Aorta (tissue), 5 donors: ENCODE results near the gene NPAS3. TPM values are rescaled to one million over a fixed set of nuclear protein-coding genes. Genes with fewer than 3 reads are reported as not detected.

Experiments used
- ATAC-seq: fragments of 200-7000 bp; cut with Tn5 transposase; one replicate; pipeline ENCODE4 v1.9.1; 2022; ENCODE audit warnings: moderate library complexity; ENCODE audit not compliant: low FRiP score
- DNase-seq, 2 donors: peaks; one replicate each; pipeline ENCODE4 v3.0.0-alpha.2; 2020
- H3K27ac ChIP-seq, 2 donors: one replicate each; pipeline ENCODE4 v1.5.1; 2013; ENCODE audit warnings: low read length in 2 of 2, mild to moderate bottlenecking in 2 of 2, moderate library complexity in 2 of 2, control low read depth in 1 of 2, inconsistent platforms in 1 of 2, low read depth in 1 of 2
- H3K27me3 ChIP-seq, 2 donors: one replicate each; pipeline ENCODE4 v1.6.1; 2013; ENCODE audit warnings: control low read depth in 1 of 2, low read length in 1 of 2, mild to moderate bottlenecking in 1 of 2, moderate library complexity in 1 of 2; ENCODE audit not compliant: insufficient read depth in 2 of 2, control insufficient read depth in 1 of 2
- H3K36me3 ChIP-seq, 2 donors: one replicate each; pipeline ENCODE4 v1.6.1; 2013; ENCODE audit warnings: control low read depth in 1 of 2, low read length in 1 of 2, mild to moderate bottlenecking in 1 of 2; ENCODE audit not compliant: insufficient read depth in 2 of 2, control insufficient read depth in 1 of 2
- H3K4me1 ChIP-seq, 2 donors: one replicate each; pipeline ENCODE4 v1.6.1; 2013; ENCODE audit warnings: low read length in 2 of 2, control low read depth in 1 of 2, mild to moderate bottlenecking in 1 of 2, moderate library complexity in 1 of 2; ENCODE audit not compliant: insufficient read depth in 2 of 2, control insufficient read depth in 1 of 2
- H3K4me3 ChIP-seq, 2 donors: one replicate each; pipeline ENCODE4 v1.5.1; 2013; ENCODE audit warnings: low read length in 2 of 2, control low read depth in 1 of 2, mild to moderate bottlenecking in 1 of 2
- H3K9me3 ChIP-seq: one replicate; pipeline ENCODE4 v1.6.1; 2013; ENCODE audit warnings: mild to moderate bottlenecking, low read length; ENCODE audit not compliant: control insufficient read depth
- WGBS, 2 donors: extraction: QIAGEN DNeasy Blood & Tissue Kit; methylation state at CpG; one replicate each; pipeline ENCODE4 v1.1.7; 2013; 5-methylcytosine and 5-hydroxymethylcytosine counted together
- intact Hi-C, 2 donors: fragments of 100-400 bp; cut with DNase I; formaldehyde crosslinking; loops; one replicate each; pipeline versions ENCODE4 v1.14.2 to v1.15.0; 2022
- polyA plus RNA-seq, 2 donors: library from polyadenylated mRNA; stranded (reverse); fragments of 200-250 nt; gene quantifications; one replicate each; pipeline ENCODE4 v1.2.3, GENCODE V29; 2013
- total RNA-seq, 2 donors: library from RNA; stranded (reverse); fragmentation: NEBNext Ultra II Directional; extraction: Animal tissue kit (Norgen Biotek cat#: 25700); gene quantifications; one replicate each; pipeline ENCODE4 v1.2.1, GENCODE V29; 2021
- donor health status: healthy with polysubstance abuse.
- donor health status: Bipolar disorder and iron deficiency.
- donor health status: DM: no; HTN: no; CAD: no.
- donor health status: DM: no; HTN: no; CAD: no.
- donor health status: DM: yes; HTN: yes; CAD: no.

NPAS3 gene
- total and polyA plus RNA-seq, 4 donors = 0.13 to 4.3 (median 0.50) TPM

GRCh38 chr14:33676135-33676566 is 737.5 kb downstream of the NPAS3 start:
- DNase-seq = peak in 1 of 2 donors; percentile 49
- H3K4me1 ChIP-seq = no peaks in the 10 kb centered on the region
- WGBS, 2 donors = 39 to 41% methylated on average over 7 of the region's 7 CpGs
- intact Hi-C loops = no loop called here
- H3K27ac ChIP-seq = no peak overlapping the region
- no peaks in the 10 kb centered on the region for H3K9me3 ChIP-seq
- H3K4me3 ChIP-seq = no peak overlapping the region
- ATAC-seq = no peak
- peaks cover 0 to 1% of the 10 kb centered on the region in 2 donors for H3K27me3 ChIP-seq
- no peaks in the 10 kb centered on the region for H3K36me3 ChIP-seq

- peaks cover 0 to 1% of the 10 kb centered on the region in 2 donors for H3K4me1 ChIP-seq
- intact Hi-C loops = no loop called here
- WGBS, 2 donors = 91 to 95% methylated on average over 5 of the region's 5 CpGs
- no peaks in the 10 kb centered on the region for H3K9me3 ChIP-seq
- H3K36me3 ChIP-seq = no peaks in the 10 kb centered on the region
- DNase-seq = no peak
- no peak overlapping the region for H3K27ac ChIP-seq
- ATAC-seq = no peak
- no peak overlapping the region for H3K4me3 ChIP-seq
- peaks cover 0 to 1% of the 10 kb centered on the region in 2 donors for H3K27me3 ChIP-seq
Measured at GRCh38 chr14:33676891-33677290, 738.2 kb downstream of the NPAS3 start.

- peaks cover 0 to 1% of the 10 kb centered on the region in 2 donors for H3K27me3 ChIP-seq
- WGBS, 2 donors = 94 to 95% methylated on average over 5 of the region's 5 CpGs
- no peak overlapping the region for H3K4me3 ChIP-seq
- intact Hi-C loops = no loop called here
- no peak overlapping the region for H3K27ac ChIP-seq
- H3K4me1 ChIP-seq = peaks cover 2 to 11% of the 10 kb centered on the region in 2 donors
- H3K9me3 ChIP-seq = no peaks in the 10 kb centered on the region
- DNase-seq (no peak), ATAC-seq (no peak)
- no peaks in the 10 kb centered on the region for H3K36me3 ChIP-seq
Measured at GRCh38 chr14:33678005-33678404, 739.3 kb downstream of the NPAS3 start.

GRCh38 chr14:33679025-33679424 is 740.3 kb downstream of the NPAS3 start:
- H3K27me3 ChIP-seq = no peaks in the 10 kb centered on the region
- H3K36me3 ChIP-seq = no peaks in the 10 kb centered on the region
- DNase-seq (no peak), ATAC-seq (no peak)
- no peaks in the 10 kb centered on the region for H3K9me3 ChIP-seq
- H3K4me3 ChIP-seq = no peak overlapping the region
- intact Hi-C loops = no loop called here
- 92 to 96% methylated on average over 2 of the region's 2 CpGs for WGBS, 2 donors
- H3K4me1 ChIP-seq = peaks cover 2 to 11% of the 10 kb centered on the region in 2 donors
- H3K27ac ChIP-seq = no peak overlapping the region

- H3K9me3 ChIP-seq = no peaks in the 10 kb centered on the region
Measured at GRCh38 chr14:33679461-33680225, 741.0 kb downstream of the NPAS3 start.

GRCh38 chr14:33680873-33681272 is 742.2 kb downstream of the NPAS3 start:
- H3K4me1 ChIP-seq = peaks cover 2 to 11% of the 10 kb centered on the region in 2 donors
- no peaks in the 10 kb centered on the region for H3K27me3 ChIP-seq
- intact Hi-C loops = no loop called here
- 96 to 97% methylated on average over 6 of the region's 6 CpGs for WGBS, 2 donors
- H3K27ac ChIP-seq = no peak overlapping the region
- H3K4me3 ChIP-seq = no peak overlapping the region
- DNase-seq (no peak), ATAC-seq (no peak)
- no peaks in the 10 kb centered on the region for H3K36me3 ChIP-seq
- H3K9me3 ChIP-seq = no peaks in the 10 kb centered on the region

More at GRCh38 chr14:33679461-33680225, 741.0 kb downstream of the NPAS3 start:
- H3K36me3 ChIP-seq = no peaks in the 10 kb centered on the region
- WGBS, 2 donors = 75 to 78% methylated on average over 3 of the region's 3 CpGs
- H3K27me3 ChIP-seq = no peaks in the 10 kb centered on the region
- DNase-seq (no peak), ATAC-seq (no peak)
- no peak overlapping the region for H3K27ac ChIP-seq
- intact Hi-C loops = no loop called here
- peaks cover 2 to 11% of the 10 kb centered on the region in 2 donors for H3K4me1 ChIP-seq
- no peak overlapping the region for H3K4me3 ChIP-seq

- ATAC-seq (peak; percentile 65), DNase-seq (peak; percentile 72 to 79)
- 6 to 8% methylated on average over 4 of the region's 4 CpGs for WGBS, 2 donors
- intact Hi-C loops = no loop called here
- Histone ChIP-seq H3K36me3 (no peaks in the 10 kb centered on the region), H3K9me3 (no peaks in the 10 kb centered on the region), H3K4me1 (peaks cover 2 to 11% of the 10 kb centered on the region in 2 donors), H3K4me3 (no peak overlapping the region), H3K27ac (no peak overlapping the region), H3K27me3 (no peaks in the 10 kb centered on the region)
Measured at GRCh38 chr14:33682760-33683159, 744.1 kb downstream of the NPAS3 start.

- H3K4me1 ChIP-seq = peaks cover 2 to 11% of the 10 kb centered on the region in 2 donors
- H3K4me3 ChIP-seq = no peak overlapping the region
- WGBS, 2 donors = 95 to 98% methylated on average over 9 of the region's 9 CpGs
- ATAC-seq = no peak
- H3K9me3 ChIP-seq = no peaks in the 10 kb centered on the region
- no peaks in the 10 kb centered on the region for H3K36me3 ChIP-seq
- intact Hi-C loops = no loop called here
- no peak overlapping the region for H3K27ac ChIP-seq
- no peaks in the 10 kb centered on the region for H3K27me3 ChIP-seq
- no peak for DNase-seq
Measured at GRCh38 chr14:33685026-33685425, 746.3 kb downstream of the NPAS3 start.

- 78 to 96% methylated on average over 1 of the region's 1 CpG for WGBS, 2 donors
- Histone ChIP-seq H3K27ac (no peak overlapping the region), H3K4me1 (peaks cover 2 to 11% of the 10 kb centered on the region in 2 donors), H3K4me3 (no peak overlapping the region), H3K27me3 (no peaks in the 10 kb centered on the region), H3K9me3 (no peaks in the 10 kb centered on the region), H3K36me3 (no peaks in the 10 kb centered on the region)
- intact Hi-C loops = no loop called here
- DNase-seq (no peak), ATAC-seq (no peak)
Measured at GRCh38 chr14:33685698-33686097, 747.0 kb downstream of the NPAS3 start.
